HEK293 (cell line): ENCODE data around the gene SPA17.

Source experiments
- CTCF ChIP-seq: fragments of 450-650 bp; formaldehyde crosslinking; IDR thresholded peaks from 2 replicates; pipeline ENCODE4 v1.5.1; 2016; ENCODE audit warnings: missing biosample characterization, missing genetic modification characterization
- KLF10 ChIP-seq: fragments of 450-650 bp; IDR thresholded peaks from 2 replicates; pipeline ENCODE4 v1.5.1; 2018; ENCODE audit warnings: missing biosample characterization, mild to moderate bottlenecking, missing genetic modification characterization
- KLF8 ChIP-seq: fragments of 450-650 bp; formaldehyde crosslinking; IDR thresholded peaks from 2 replicates; pipeline ENCODE4 v1.5.1; 2016; ENCODE audit warnings: missing biosample characterization, missing genetic modification characterization
- ZBTB21 ChIP-seq: fragments of 450-650 bp; formaldehyde crosslinking; IDR thresholded peaks from 2 replicates; pipeline ENCODE4 v1.5.1; 2017; ENCODE audit warnings: missing biosample characterization, missing genetic modification characterization
- ZNF132 ChIP-seq: fragments of 450-650 bp; formaldehyde crosslinking; IDR thresholded peaks from 2 replicates; pipeline ENCODE4 v1.5.1; 2017; ENCODE audit warnings: missing biosample characterization, missing genetic modification characterization, borderline replicate concordance
- ZNF140 ChIP-seq: fragments of 450-650 bp; formaldehyde crosslinking; IDR thresholded peaks from 2 replicates; pipeline ENCODE4 v1.5.1; 2016; ENCODE audit warnings: missing biosample characterization, missing genetic modification characterization
- ZNF830 ChIP-seq: fragments of 450-650 bp; IDR thresholded peaks from 2 replicates; pipeline ENCODE4 v1.5.0; 2018; ENCODE audit warnings: missing biosample characterization, missing genetic modification characterization, low read depth, mild to moderate bottlenecking, moderate library complexity
- TF ChIP-seq, protein P1 (sequence below): fragments of 450-650 bp; formaldehyde crosslinking; IDR thresholded peaks from 2 replicates; pipeline ENCODE4 v1.5.1; 2016; ENCODE audit warnings: missing biosample characterization, missing genetic modification characterization

- TF ChIP-seq CTCF (no peak), ZNF140 (tag by site-specific recombination) (no peak), ZBTB21 (tag by site-specific recombination) (no peak), ZNF132 (no peak), KLF10 (tag by site-specific recombination) (no peak), KLF8 (tag by site-specific recombination) (no peak), ZNF830 (tag by site-specific recombination) (no peak)
- TF ChIP-seq, protein P1, sequence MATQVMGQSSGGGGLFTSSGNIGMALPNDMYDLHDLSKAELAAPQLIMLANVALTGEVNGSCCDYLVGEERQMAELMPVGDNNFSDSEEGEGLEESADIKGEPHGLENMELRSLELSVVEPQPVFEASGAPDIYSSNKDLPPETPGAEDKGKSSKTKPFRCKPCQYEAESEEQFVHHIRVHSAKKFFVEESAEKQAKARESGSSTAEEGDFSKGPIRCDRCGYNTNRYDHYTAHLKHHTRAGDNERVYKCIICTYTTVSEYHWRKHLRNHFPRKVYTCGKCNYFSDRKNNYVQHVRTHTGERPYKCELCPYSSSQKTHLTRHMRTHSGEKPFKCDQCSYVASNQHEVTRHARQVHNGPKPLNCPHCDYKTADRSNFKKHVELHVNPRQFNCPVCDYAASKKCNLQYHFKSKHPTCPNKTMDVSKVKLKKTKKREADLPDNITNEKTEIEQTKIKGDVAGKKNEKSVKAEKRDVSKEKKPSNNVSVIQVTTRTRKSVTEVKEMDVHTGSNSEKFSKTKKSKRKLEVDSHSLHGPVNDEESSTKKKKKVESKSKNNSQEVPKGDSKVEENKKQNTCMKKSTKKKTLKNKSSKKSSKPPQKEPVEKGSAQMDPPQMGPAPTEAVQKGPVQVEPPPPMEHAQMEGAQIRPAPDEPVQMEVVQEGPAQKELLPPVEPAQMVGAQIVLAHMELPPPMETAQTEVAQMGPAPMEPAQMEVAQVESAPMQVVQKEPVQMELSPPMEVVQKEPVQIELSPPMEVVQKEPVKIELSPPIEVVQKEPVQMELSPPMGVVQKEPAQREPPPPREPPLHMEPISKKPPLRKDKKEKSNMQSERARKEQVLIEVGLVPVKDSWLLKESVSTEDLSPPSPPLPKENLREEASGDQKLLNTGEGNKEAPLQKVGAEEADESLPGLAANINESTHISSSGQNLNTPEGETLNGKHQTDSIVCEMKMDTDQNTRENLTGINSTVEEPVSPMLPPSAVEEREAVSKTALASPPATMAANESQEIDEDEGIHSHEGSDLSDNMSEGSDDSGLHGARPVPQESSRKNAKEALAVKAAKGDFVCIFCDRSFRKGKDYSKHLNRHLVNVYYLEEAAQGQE (tag by site-specific recombination): no peak
These were observed 42.9 kb downstream of the SPA17 start for GRCh38 chr11:124716591-124716990.
